SJSA1 (cell line): Measurements from ENCODE around the gene ACVR1. TPM values are rescaled to one million over a fixed set of nuclear protein-coding genes. Genes with fewer than 3 reads are reported as not detected.

ENCODE experiments used
- DNase-seq, 2 experiments: peaks; one replicate each; pipeline ENCODE4 v3.0.0-alpha.2; 2015 to 2020; ENCODE audit warnings: low spot score in 2 of 2, low read depth in 1 of 2
- H3K27ac ChIP-seq: fragments of 250-450 bp; sonication (Bioruptor Pico); 2 replicates; pipeline ENCODE4 v1.5.1; 2020; ENCODE audit warnings: mild to moderate bottlenecking, moderate library complexity
- H3K27me3 ChIP-seq: fragments of 250-450 bp; sonication (Bioruptor Pico); replicated peaks from 2 replicates; pipeline ENCODE4 v1.5.1; 2020; ENCODE audit warnings: mild to moderate bottlenecking, moderate library complexity
- H3K36me3 ChIP-seq: fragments of 250-450 bp; sonication (Bioruptor Pico); 2 replicates; pipeline ENCODE4 v1.5.1; 2020; ENCODE audit warnings: mild to moderate bottlenecking
- H3K4me1 ChIP-seq: fragments of 250-450 bp; sonication (Bioruptor Pico); replicated peaks from 2 replicates; pipeline ENCODE4 v1.6.1; 2021; ENCODE audit warnings: mild to moderate bottlenecking
- H3K4me3 ChIP-seq: fragments of 250-450 bp; sonication (Bioruptor Pico); 2 replicates; pipeline ENCODE4 v1.5.1; 2020; ENCODE audit warnings: mild to moderate bottlenecking
- H3K9me3 ChIP-seq: fragments of 250-450 bp; sonication (Bioruptor Pico); replicated peaks from 2 replicates; pipeline ENCODE4 v1.5.1; 2020; ENCODE audit warnings: mild to moderate bottlenecking
- total RNA-seq: library from RNA; depleted of rRNA; stranded (reverse); fragments of >200 nt; shearing (Covaris generic); gene quantifications from 2 replicates; pipeline ENCODE4 v1.2.3, GENCODE V29; 2014

ACVR1 gene
- total RNA-seq, 1 experiment from 2014 or later, result 16.6 TPM

DNA sequence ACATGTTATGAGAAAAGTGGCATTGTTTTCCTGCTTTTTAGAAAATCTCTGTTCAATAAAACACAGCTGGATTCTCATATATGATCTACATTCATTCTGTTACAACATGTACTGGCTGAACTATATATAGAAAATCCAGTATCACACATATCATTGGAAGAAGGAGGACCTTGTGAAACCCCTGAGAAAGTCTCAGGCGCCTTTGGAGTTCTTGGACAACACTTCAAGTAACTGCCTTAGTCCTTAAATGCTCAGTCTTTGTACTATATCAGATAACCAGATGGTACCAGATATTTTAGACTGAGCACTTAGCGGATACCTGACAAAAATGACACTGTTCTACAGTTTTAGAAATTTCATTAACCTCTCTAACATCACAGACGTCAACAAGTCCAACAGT is 72.2 kb downstream of the ACVR1 start:
- Histone ChIP-seq H3K27ac (no peak overlapping the region), H3K27me3 (no peaks in the 10 kb centered on the region), H3K9me3 (no peaks in the 10 kb centered on the region), H3K4me1 (peaks cover 2% of the 10 kb centered on the region), H3K36me3 (peaks cover 2% of the 10 kb centered on the region; the same call in 1 of the 2 replicates), H3K4me3 (no peak overlapping the region)
- no peak for DNase-seq

DNA sequence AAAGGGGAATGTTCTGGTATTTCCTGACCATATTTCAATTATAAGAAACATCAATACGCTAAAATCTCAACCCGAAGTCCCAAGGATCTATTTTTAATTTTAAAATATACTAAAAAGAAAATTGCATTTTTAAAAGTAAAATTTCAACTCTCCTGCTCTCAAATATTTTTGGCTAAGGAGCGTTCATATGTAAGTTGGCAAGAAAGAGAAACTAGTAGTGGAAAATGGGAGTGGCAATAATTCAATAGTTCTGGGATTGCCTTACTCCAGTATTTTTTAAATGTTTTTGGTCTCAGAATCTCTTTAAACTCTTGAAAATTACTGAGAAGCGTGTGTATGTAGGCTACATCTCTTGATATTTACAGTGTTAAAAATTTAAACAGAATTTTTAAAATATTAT is 72.7 kb downstream of the ACVR1 start:
- Histone ChIP-seq H3K4me1 (no peaks in the 10 kb centered on the region), H3K27ac (no peak overlapping the region), H3K27me3 (no peaks in the 10 kb centered on the region), H3K4me3 (no peak overlapping the region), H3K9me3 (no peaks in the 10 kb centered on the region), H3K36me3 (peaks cover 2% of the 10 kb centered on the region; the same call in 1 of the 2 replicates)
- DNase-seq, result no peak

DNA sequence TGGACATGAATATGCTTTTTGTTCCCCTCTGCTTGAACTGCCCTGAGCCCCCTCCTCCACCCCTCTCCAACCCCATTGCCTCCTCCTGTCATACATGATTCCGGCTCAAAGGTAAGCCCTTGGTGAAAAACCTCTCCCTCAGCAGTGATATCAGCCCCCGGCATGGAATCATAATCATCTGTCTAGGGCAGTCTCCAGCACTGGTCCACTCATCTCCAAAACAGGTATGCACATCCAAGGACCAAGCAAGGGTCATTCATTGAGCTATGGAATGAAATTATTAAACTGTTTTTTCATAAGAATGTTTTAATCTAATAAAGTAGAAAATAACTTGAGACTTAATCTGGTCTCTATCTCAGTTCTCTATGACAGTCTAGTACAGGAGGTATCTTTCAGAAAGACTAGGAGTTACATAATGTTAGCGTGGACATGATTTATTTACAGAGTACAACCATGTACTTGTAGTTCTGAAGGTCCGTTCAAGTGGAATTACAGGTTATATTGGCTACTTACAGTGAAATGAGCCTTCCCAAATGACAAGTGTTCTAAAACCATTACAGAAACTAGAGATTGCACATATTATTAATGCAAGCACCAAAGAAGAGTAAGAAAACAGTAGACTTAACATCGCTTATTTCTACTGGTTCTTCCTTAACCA is 75.2 kb downstream of the ACVR1 start:
- no peak for DNase-seq
- H3K4me1 ChIP-seq, result no peaks in the 10 kb centered on the region
- no peaks in the 10 kb centered on the region for H3K27me3 ChIP-seq
- peaks cover 2% of the 10 kb centered on the region; the same call in 1 of the 2 replicates for H3K36me3 ChIP-seq
- H3K27ac ChIP-seq, result no peak overlapping the region
- no peak overlapping the region for H3K4me3 ChIP-seq
- H3K9me3 ChIP-seq, result no peaks in the 10 kb centered on the region

DNA sequence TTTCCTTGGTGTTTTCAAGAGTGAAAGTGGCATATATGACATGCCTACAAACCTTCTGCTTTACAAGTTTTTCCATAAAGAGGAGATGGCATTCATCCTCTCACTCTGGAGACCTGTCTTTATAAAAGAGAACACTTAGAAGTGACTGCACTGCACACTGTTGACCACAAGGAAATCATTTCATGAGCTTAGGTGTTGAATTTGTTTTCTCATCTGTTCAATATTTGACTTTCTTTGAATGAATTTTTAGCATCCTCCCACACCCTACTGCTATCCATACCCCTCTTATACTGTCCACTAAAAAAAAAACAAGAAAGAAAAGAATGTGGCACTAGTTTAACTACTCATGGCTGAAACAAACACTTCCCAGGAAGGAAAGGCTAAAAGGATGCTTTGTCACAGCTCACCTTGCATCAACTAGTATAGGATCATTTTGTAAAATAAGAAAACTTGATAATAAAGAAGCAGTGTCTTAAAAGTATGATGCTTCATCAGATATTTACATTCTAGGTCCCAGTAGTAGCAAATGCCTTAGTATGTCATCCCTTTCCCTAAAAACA is 83.0 kb downstream of the ACVR1 start:
- peak overlapping the region; percentile 36 for H3K27ac ChIP-seq
- H3K36me3 ChIP-seq, result no peaks in the 10 kb centered on the region; the same call in 1 of the 2 replicates
- no peak overlapping the region for H3K4me3 ChIP-seq
- H3K4me1 ChIP-seq, result peaks cover 50% of the 10 kb centered on the region
- no peaks in the 10 kb centered on the region for H3K27me3 ChIP-seq
- no peak for DNase-seq
- no peaks in the 10 kb centered on the region for H3K9me3 ChIP-seq

DNA sequence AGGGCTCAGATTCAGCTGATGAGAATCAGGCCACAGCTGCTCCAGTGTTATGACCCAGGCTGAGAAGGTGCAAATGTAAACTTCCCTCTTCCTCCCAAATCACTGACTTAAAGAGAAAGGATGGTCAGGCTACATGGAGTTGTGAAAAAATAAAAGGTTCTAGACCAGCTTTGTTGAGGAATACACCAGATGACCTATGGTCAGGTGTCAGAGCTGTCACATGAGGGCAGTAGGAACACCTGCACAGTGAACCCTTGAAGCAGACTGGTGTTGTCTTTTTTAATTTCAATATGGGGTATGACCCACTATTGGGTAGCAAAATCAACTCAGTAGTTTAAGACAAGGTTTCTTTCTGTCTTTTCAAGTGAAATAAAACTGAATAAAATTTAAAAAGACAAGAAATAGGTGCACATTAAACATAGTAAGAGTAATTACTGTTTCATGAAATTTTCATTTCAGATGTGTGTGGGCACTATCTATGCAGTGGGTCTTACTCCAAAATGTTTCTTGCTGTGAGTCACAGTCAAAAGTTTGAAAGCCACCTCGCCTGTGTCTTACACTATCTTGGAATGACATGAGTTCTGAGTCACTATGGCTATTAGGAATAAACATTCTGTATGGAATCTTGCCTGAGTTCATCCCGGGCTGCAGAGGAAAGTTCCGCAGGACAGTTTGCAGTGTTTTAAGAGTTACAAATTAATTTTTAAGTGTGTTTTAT is 83.6 kb downstream of the ACVR1 start:
- peaks cover 57% of the 10 kb centered on the region for H3K4me1 ChIP-seq
- H3K4me3 ChIP-seq, result no peak overlapping the region
- peak; percentile 59 to 81 for DNase-seq
- H3K27ac ChIP-seq, result peak overlapping the region; percentile 36
- H3K36me3 ChIP-seq, result no peaks in the 10 kb centered on the region; the same call in 1 of the 2 replicates
- no peaks in the 10 kb centered on the region for H3K27me3 ChIP-seq
- no peaks in the 10 kb centered on the region for H3K9me3 ChIP-seq

DNA sequence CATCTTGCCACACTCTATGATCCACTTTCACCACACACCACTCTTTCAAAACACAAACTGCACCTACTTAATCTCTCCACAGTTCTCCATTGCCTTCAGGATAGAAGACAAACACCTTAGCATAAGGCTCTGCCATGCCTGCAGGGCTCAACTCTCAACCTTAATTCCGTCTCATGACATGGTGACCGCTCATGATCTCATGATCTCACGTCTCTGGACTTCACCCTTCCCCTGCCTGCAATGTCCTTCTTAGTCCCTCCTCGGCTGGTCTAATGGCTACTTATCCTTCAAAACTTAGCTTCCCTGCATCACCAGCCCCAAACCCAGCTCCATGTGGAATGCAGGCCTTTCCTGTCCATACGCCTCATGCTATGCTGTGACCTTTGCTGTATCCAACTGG is 85.3 kb downstream of the ACVR1 start:
- Histone ChIP-seq H3K36me3 (no peaks in the 10 kb centered on the region; the same call in 1 of the 2 replicates), H3K4me1 (peaks cover 74% of the 10 kb centered on the region), H3K27me3 (no peaks in the 10 kb centered on the region), H3K4me3 (no peak overlapping the region), H3K27ac (no peak overlapping the region), H3K9me3 (no peaks in the 10 kb centered on the region)
- DNase-seq, result no peak

DNA sequence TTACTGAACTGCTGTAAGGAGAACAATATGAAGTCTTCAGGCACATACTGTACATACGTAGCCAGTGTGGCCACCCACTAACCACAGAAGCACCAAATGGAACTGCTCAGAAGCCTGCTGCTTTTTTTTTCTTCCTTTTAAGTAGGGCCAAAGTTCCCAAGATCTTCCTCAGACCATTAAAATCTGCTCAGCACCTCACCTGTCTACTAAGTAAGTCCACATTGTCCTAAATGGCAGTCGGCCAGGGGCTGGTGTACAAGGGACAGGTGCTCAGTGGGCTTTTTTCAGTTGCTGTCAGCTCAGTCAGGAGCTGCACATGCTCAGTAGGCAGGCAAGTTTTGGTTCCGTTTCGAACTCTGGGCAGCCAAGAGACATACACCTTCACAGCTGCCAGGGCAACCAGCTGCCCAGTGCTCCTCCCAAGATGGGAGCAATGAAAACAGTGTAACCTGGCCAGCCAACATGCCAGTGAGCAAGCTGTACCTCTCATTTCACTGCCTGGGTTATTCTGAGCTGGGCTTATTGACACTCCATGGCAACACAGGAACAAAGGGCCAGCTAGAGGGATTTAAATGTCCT is 86.1 kb downstream of the ACVR1 start:
- DNase-seq, result no peak
- H3K27ac ChIP-seq, result no peak overlapping the region
- no peaks in the 10 kb centered on the region; the same call in 1 of the 2 replicates for H3K36me3 ChIP-seq
- H3K4me3 ChIP-seq, result no peak overlapping the region
- peaks cover 82% of the 10 kb centered on the region for H3K4me1 ChIP-seq
- no peaks in the 10 kb centered on the region for H3K9me3 ChIP-seq
- H3K27me3 ChIP-seq, result no peaks in the 10 kb centered on the region

DNA sequence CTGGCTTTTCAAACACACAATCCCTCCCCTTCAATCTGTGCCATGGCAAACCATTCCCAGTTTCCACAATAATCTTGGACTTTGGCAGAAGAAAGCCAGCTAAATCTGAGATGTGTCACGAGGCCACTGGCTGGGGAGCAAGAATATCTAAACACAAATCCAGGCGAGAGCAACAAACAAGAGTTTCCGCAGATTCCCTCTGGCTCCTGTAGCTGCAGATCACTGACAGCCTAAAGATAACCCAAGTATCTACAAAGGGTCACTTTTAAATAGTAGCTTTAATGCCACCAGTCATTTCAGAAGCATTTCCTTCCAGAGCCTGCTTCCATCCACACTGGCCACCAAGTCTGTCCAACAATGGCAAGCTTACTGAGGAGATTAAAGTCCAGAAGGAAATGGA is 86.9 kb downstream of the ACVR1 start:
- Histone ChIP-seq H3K9me3 (no peaks in the 10 kb centered on the region), H3K4me1 (peaks cover 89% of the 10 kb centered on the region), H3K27me3 (no peaks in the 10 kb centered on the region), H3K27ac (no peak overlapping the region; the same call in 1 of the 2 replicates), H3K4me3 (no peak overlapping the region), H3K36me3 (no peaks in the 10 kb centered on the region; the same call in 1 of the 2 replicates)
- DNase-seq, result no peak

DNA sequence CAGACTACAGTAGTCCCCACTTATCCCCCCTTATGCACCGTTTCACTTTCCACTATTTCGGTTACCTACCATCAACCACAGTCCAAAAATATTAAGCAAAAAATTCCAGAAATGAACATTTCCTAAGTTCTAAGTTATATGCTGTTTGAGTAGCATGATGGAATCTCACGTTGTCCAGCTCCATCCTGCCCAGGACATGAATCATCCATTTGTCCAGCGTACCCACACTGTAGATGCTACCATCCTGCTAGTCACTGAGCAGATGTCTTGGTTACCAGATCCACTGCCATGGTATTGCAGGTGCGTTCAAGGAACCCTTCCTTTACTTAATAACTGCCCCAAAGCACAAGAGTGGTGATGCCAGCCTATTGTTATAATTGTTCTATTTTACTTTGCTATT is 87.9 kb downstream of the ACVR1 start:
- no peak overlapping the region for H3K4me3 ChIP-seq
- no peak overlapping the region for H3K27ac ChIP-seq
- no peak for DNase-seq
- H3K27me3 ChIP-seq, result no peaks in the 10 kb centered on the region
- H3K9me3 ChIP-seq, result no peaks in the 10 kb centered on the region
- no peaks in the 10 kb centered on the region for H3K36me3 ChIP-seq
- peaks cover 87% of the 10 kb centered on the region for H3K4me1 ChIP-seq

DNA sequence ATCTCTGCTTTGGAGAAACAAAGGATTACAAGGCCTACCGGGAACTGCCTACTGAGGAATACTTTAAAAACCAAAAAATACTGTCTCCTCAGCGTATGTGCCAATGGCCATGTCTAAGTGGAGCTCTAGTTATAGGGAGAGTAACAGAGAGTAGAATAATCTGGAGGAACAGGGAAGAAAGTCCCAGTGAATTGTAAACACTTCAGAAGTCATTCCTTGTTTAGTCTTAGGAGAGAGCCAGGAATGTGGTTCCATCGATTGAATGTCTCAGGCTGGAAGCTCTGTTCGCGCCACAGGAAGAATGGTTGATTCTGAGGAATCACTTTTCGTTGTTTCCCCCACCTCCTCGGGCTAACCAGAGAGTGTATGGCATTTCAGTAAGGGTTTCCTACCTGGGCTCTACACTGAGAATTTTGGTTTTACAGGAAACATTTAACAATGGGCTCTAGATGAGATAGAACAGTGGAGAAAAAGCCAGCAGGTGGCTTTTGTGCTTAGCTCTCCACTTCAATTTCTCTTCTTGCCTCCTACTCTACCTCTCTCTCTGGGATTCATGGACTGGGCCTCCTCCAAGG is 88.7 kb downstream of the ACVR1 start:
- Histone ChIP-seq H3K27ac (no peak overlapping the region), H3K4me3 (no peak overlapping the region), H3K27me3 (no peaks in the 10 kb centered on the region), H3K4me1 (peaks cover 79% of the 10 kb centered on the region), H3K9me3 (no peaks in the 10 kb centered on the region), H3K36me3 (no peaks in the 10 kb centered on the region)
- no peak for DNase-seq

DNA sequence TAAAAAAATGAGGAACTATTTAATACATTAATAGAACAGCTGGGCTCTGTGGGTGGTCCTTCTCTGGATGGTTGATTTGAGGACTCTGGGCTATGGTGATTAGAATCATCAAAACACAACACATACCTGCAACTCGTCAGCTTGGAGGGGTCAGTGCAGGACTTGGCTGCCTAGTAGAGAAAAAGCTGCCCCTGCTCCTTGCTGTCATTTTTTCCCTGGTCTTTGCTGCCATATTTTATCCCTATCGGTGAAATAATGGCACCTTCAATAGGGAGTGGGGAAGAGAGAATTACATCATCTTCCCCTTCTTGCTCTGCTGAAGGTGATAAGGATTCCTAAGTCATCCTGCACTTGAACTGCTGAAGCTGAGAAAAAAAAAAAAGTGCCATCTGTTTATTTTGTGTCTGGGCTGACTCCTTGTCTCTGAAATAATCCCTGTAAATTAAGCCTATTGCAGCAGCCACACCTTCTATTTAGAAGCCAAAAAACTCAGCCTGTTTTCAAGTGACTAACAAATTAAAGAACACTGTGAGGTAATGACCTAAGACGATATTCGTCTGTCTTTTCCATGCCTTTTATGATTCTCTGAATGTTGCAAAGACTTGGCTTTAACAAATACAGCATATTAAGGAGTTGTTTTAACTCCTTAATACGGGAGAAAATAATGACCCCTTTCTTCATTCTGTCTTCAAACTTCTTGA is 89.3 kb downstream of the ACVR1 start:
- Histone ChIP-seq H3K36me3 (no peaks in the 10 kb centered on the region), H3K9me3 (no peaks in the 10 kb centered on the region), H3K4me1 (peaks cover 73% of the 10 kb centered on the region), H3K27ac (no peak overlapping the region), H3K27me3 (no peaks in the 10 kb centered on the region), H3K4me3 (no peak overlapping the region)
- peak in 1 of 2 experiments; percentile 52 for DNase-seq

DNA sequence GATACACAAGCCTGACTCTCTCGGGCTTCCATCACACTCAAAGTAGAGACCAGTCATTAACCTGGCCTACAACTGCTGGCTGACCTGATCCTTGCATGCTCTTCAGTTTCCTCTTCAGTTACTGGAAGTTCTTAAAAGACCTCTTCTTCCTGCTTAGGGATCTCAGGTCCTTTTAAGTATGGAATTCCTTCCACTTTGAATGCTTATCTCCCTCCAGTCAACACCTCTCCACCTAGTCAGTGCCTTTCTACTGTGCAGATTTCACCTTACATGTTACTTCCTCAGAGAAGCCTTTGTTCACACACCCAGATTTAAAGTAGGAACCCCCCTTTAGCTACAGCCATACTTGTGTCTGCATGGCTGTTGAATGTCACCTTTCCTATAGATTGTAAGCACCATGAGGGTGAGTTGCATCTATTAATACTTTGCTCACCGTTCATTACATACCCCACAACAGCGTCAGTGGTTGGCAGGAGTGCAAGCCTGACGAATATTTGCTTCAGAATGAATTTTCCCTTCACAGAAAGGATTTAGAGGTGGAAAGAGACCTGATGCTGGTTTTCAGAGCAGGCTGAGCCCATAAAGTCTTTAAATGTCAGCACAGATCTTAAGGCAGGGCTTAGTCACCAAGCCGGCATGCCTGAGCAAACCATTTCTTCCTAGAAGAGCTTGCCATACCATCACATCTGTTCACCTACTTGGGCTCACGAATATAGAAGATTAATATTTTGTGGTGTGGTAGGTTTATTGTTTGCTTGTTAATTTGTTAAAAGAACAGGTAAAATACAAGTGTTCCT is 90.1 kb downstream of the ACVR1 start:
- Histone ChIP-seq H3K27me3 (no peaks in the 10 kb centered on the region), H3K36me3 (no peaks in the 10 kb centered on the region), H3K9me3 (no peaks in the 10 kb centered on the region), H3K4me3 (no peak overlapping the region), H3K4me1 (peaks cover 67% of the 10 kb centered on the region), H3K27ac (no peak overlapping the region)
- DNase-seq, result peak; percentile 51 to 54
